NB4 (cell line): ENCODE measurements around the gene GPR89B.
"Not testable (repeated sequence)": the region's sequence is repeated elsewhere in the genome, so short reads cannot be mapped to it uniquely, and the experiment has no call there.

Experiments used
- POLR2A ChIP-seq: IDR thresholded peaks from 2 replicates; pipeline ENCODE4 v1.6.1; 2011; ENCODE audit warnings: mild to moderate bottlenecking; ENCODE audit not compliant: insufficient read length; ENCODE audit errors: extremely low read depth
- TF ChIP-seq, protein P1 (sequence below): IDR thresholded peaks from one replicate; pipeline ENCODE4 v1.5.1; 2012; ENCODE audit warnings: low read depth, low read length

GRCh38 chr1:147931137-147931536 is 2.9 kb downstream of the GPR89B start:
- TF ChIP-seq POLR2A: not testable (repeated sequence)
- TF ChIP-seq, protein P1, sequence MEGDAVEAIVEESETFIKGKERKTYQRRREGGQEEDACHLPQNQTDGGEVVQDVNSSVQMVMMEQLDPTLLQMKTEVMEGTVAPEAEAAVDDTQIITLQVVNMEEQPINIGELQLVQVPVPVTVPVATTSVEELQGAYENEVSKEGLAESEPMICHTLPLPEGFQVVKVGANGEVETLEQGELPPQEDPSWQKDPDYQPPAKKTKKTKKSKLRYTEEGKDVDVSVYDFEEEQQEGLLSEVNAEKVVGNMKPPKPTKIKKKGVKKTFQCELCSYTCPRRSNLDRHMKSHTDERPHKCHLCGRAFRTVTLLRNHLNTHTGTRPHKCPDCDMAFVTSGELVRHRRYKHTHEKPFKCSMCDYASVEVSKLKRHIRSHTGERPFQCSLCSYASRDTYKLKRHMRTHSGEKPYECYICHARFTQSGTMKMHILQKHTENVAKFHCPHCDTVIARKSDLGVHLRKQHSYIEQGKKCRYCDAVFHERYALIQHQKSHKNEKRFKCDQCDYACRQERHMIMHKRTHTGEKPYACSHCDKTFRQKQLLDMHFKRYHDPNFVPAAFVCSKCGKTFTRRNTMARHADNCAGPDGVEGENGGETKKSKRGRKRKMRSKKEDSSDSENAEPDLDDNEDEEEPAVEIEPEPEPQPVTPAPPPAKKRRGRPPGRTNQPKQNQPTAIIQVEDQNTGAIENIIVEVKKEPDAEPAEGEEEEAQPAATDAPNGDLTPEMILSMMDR: not testable (repeated sequence)
